HCT116 (cell line): ENCODE data around the gene DGCR8. TPM values are rescaled to one million over a fixed set of nuclear protein-coding genes. Genes with fewer than 3 reads are reported as not detected.
A peak's percentile ranks its signal among the peaks of the same experiment; 100 is the strongest.

Experiments
- ATAC-seq: fragments of 200-7000 bp; cut with Tn5 transposase; 2 replicates; pipeline ENCODE4 v1.9.1; 2020; ENCODE audit warnings: mild to moderate bottlenecking, moderate library complexity
- BruUV-seq: library from RNA; stranded (reverse); fragments of 400-500 nt; replicated peaks from 2 replicates; lab custom pipeline; 2021; lab: Mats Ljungman, UMichigan
- CTCF ChIA-PET: fragments of 300-600 bp; sonication (Branson Sonifier 250); formaldehyde crosslinking; loops from one replicate; lab custom pipeline; 2021; ENCODE audit warnings: antibody characterized with exemption; lab: Charles Lee
- POLR2A ChIA-PET: fragments of 300-600, 350-600 bp; sonication (Branson Sonifier 250); formaldehyde crosslinking; loops from one replicate; lab custom pipeline; 2021; ENCODE audit warnings: antibody characterized with exemption; lab: Charles Lee
- RAD21 ChIA-PET, 2 experiments: fragments of 300-600 bp; sonication (Branson Sonifier 250); formaldehyde crosslinking; loops; one replicate each; lab custom pipeline; 2023; ENCODE audit warnings: low total read pairs in 2 of 2; ENCODE audit not compliant: uncharacterized antibody in 2 of 2, unreplicated experiment in 2 of 2, low non-redundant PET in 1 of 2; lab: Charles Lee
- DNase-seq: peaks from one replicate; pipeline ENCODE4 v3.0.0-alpha.2; 2010; ENCODE audit warnings: low read depth, low spot score
- H2AFZ ChIP-seq: fragments of 200-600 bp; shearing (Covaris generic), sonication (generic); 2 replicates; pipeline ENCODE4 v1.6.1; 2017; ENCODE audit warnings: low read depth, mixed run types, mixed read lengths, antibody characterized with exemption, low read length; ENCODE audit not compliant: poor library complexity, severe bottlenecking
- H3K27ac ChIP-seq: 2 replicates; pipeline ENCODE4 v1.5.1; 2012; ENCODE audit warnings: low read depth, low read length
- H3K27me3 ChIP-seq: fragments of 200-600 bp; sonication (generic); 2 replicates; pipeline ENCODE4 v1.6.1; 2016; ENCODE audit warnings: mixed run types, low read length, mixed read lengths; ENCODE audit not compliant: insufficient read depth
- H3K36me3 ChIP-seq, 2 experiments: fragments of 200-500 bp in 1 of 2; fragments of 200-600 bp in 1 of 2; sonication (Bioruptor generic) in 1 of 2; sonication (generic) in 1 of 2; 2 replicates each; pipeline versions ENCODE4 v1.5.1 to v1.6.1; 2014 to 2016; ENCODE audit warnings: low read length in 2 of 2, inconsistent platforms in 1 of 2, mixed read lengths in 1 of 2, mixed run types in 1 of 2; ENCODE audit not compliant: insufficient read depth in 2 of 2, control insufficient read depth in 1 of 2
- H3K4me1 ChIP-seq, 2 experiments: fragments of 200-600 bp in 1 of 2; sonication (generic) in 1 of 2; 2 replicates each; pipeline versions ENCODE4 v1.5.1 to v1.6.1; 2012 to 2017; ENCODE audit warnings: low read length in 2 of 2, inconsistent platforms in 1 of 2, mild to moderate bottlenecking in 1 of 2, mixed read lengths in 1 of 2, mixed run types in 1 of 2, moderate library complexity in 1 of 2; ENCODE audit not compliant: insufficient read depth in 2 of 2, control insufficient read depth in 1 of 2
- H3K4me2 ChIP-seq: fragments of 200-600 bp; sonication (generic); 2 replicates; pipeline ENCODE4 v1.6.1; 2017; ENCODE audit warnings: mixed run types, low read length, mixed read lengths
- H3K4me3 ChIP-seq, 2 experiments: fragments of 200-600 bp in 1 of 2; sonication (generic) in 1 of 2; replicated peaks in 1 of 2; 2 replicates each; pipeline ENCODE4 v1.5.1; 2011 to 2016; ENCODE audit warnings: low read length in 2 of 2, control low read depth in 1 of 2, low read depth in 1 of 2, mild to moderate bottlenecking in 1 of 2, mixed read lengths in 1 of 2, mixed run types in 1 of 2
- H3K79me2 ChIP-seq: fragments of 200-600 bp; sonication (generic); 2 replicates; pipeline ENCODE4 v1.6.1; 2017; ENCODE audit warnings: mild to moderate bottlenecking, mixed run types, low read length, moderate library complexity, mixed read lengths; ENCODE audit not compliant: insufficient read depth
- H3K9ac ChIP-seq: fragments of 200-600 bp; sonication (generic); 2 replicates; pipeline ENCODE4 v1.6.1; 2016; ENCODE audit warnings: low read length, mixed read lengths
- H3K9me2 ChIP-seq: fragments of 200-600 bp; sonication (generic), shearing (Covaris generic); 2 replicates; pipeline ENCODE4 v1.6.1; 2017; ENCODE audit warnings: mixed run types, mild to moderate bottlenecking, moderate library complexity; ENCODE audit not compliant: insufficient read depth
- H3K9me3 ChIP-seq, 2 experiments: fragments of 200-500 bp in 1 of 2; fragments of 200-600 bp in 1 of 2; sonication (Bioruptor generic) in 1 of 2; sonication (generic) in 1 of 2; 2 replicates each; pipeline ENCODE4 v1.6.1; 2014 to 2017; ENCODE audit warnings: low read length in 2 of 2, mixed read lengths in 2 of 2, inconsistent platforms in 1 of 2, low read depth in 1 of 2, mild to moderate bottlenecking in 1 of 2, mixed run types in 1 of 2, moderate library complexity in 1 of 2; ENCODE audit not compliant: control insufficient read depth in 1 of 2, insufficient read depth in 1 of 2
- H4K20me1 ChIP-seq: fragments of 200-600 bp; sonication (generic), shearing (Covaris generic); 2 replicates; pipeline ENCODE4 v1.6.1; 2017; ENCODE audit warnings: mixed run types, mild to moderate bottlenecking, moderate library complexity; ENCODE audit not compliant: insufficient read depth
- CBX3 ChIP-seq: IDR thresholded peaks from 2 replicates; pipeline ENCODE4 v1.6.1; 2012; ENCODE audit warnings: low read depth
- CEBPB ChIP-seq: IDR thresholded peaks from 2 replicates; pipeline ENCODE4 v1.6.1; 2012; ENCODE audit warnings: low read depth
- EGR1 ChIP-seq: IDR thresholded peaks from 2 replicates; pipeline ENCODE4 v1.6.1; 2012; ENCODE audit warnings: low read depth
- ELF1 ChIP-seq: IDR thresholded peaks from 2 replicates; pipeline ENCODE4 v1.6.1; 2012; ENCODE audit warnings: low read depth, borderline replicate concordance
- FOSL1 ChIP-seq: IDR thresholded peaks from 2 replicates; pipeline ENCODE4 v1.6.1; 2012; ENCODE audit warnings: low read depth
- POLR2A ChIP-seq: IDR thresholded peaks from 2 replicates; pipeline ENCODE4 v1.7.0; 2011; ENCODE audit warnings: borderline replicate concordance; ENCODE audit not compliant: insufficient read depth, insufficient read length; ENCODE audit errors: extremely low read depth
- RAD21 ChIP-seq: IDR thresholded peaks from 2 replicates; pipeline ENCODE4 v1.6.1; 2012; ENCODE audit warnings: low read depth, mild to moderate bottlenecking
- SIN3A ChIP-seq: IDR thresholded peaks from 2 replicates; pipeline ENCODE4 v1.6.1; 2012; ENCODE audit warnings: low read depth
- SP1 ChIP-seq: IDR thresholded peaks from 2 replicates; pipeline ENCODE4 v1.6.1; 2012; ENCODE audit warnings: low read depth
- TCF7L2 ChIP-seq: IDR thresholded peaks from 2 replicates; pipeline ENCODE4 v1.7.0; 2011; ENCODE audit warnings: borderline replicate concordance, inconsistent platforms; ENCODE audit not compliant: insufficient read depth, insufficient read length; ENCODE audit errors: extremely low read depth
- YY1 ChIP-seq: IDR thresholded peaks from 2 replicates; pipeline ENCODE4 v1.6.1; 2011; ENCODE audit warnings: low read length, low read depth, moderate library complexity, mild to moderate bottlenecking; ENCODE audit not compliant: insufficient replicate concordance; ENCODE audit errors: extremely low read depth
- ZFX ChIP-seq: fragments of 450-650 bp; IDR thresholded peaks from 2 replicates; pipeline ENCODE4 v1.6.1; 2017
- intact Hi-C: fragments of 100-400 bp; cut with micrococcal nuclease; formaldehyde crosslinking; loops from 2 replicates; pipeline ENCODE4 v1.10.0; 2022
- total RNA-seq: library from RNA; stranded (reverse); gene quantifications from one replicate; pipeline ENCODE4 v1.2.1, GENCODE V29; 2021; ENCODE audit not compliant: unreplicated experiment
- TF ChIP-seq, protein P1 (sequence below): IDR thresholded peaks from 2 replicates; pipeline ENCODE4 v1.6.1; 2012
- TF ChIP-seq, protein P2 (sequence below), 3 experiments: fragments of 200-600 bp in 1 of 3; sonication (generic) in 1 of 3; IDR thresholded peaks in 2 of 3; conservative IDR thresholded peaks in 1 of 3; 2 replicates each; pipeline ENCODE4 v1.5.1; 2012 to 2017; ENCODE audit warnings: low read depth in 2 of 3, low read length in 2 of 3, antibody characterized with exemption in 1 of 3, borderline replicate concordance in 1 of 3, control low read depth in 1 of 3, mild to moderate bottlenecking in 1 of 3, mixed read lengths in 1 of 3, mixed run types in 1 of 3, moderate library complexity in 1 of 3; ENCODE audit not compliant: insufficient read depth in 1 of 3
- TF ChIP-seq, protein P3 (sequence below): IDR thresholded peaks from 2 replicates; pipeline ENCODE4 v1.6.1; 2011; ENCODE audit warnings: mild to moderate bottlenecking, low read length, moderate library complexity; ENCODE audit not compliant: insufficient replicate concordance; ENCODE audit errors: extremely low read depth
- TF ChIP-seq, protein P4 (sequence below): IDR thresholded peaks from 2 replicates; pipeline ENCODE4 v1.6.1; 2012

Gene DGCR8
- total RNA-seq, 1 experiment from 2014 or later: 43.8 TPM

DNA sequence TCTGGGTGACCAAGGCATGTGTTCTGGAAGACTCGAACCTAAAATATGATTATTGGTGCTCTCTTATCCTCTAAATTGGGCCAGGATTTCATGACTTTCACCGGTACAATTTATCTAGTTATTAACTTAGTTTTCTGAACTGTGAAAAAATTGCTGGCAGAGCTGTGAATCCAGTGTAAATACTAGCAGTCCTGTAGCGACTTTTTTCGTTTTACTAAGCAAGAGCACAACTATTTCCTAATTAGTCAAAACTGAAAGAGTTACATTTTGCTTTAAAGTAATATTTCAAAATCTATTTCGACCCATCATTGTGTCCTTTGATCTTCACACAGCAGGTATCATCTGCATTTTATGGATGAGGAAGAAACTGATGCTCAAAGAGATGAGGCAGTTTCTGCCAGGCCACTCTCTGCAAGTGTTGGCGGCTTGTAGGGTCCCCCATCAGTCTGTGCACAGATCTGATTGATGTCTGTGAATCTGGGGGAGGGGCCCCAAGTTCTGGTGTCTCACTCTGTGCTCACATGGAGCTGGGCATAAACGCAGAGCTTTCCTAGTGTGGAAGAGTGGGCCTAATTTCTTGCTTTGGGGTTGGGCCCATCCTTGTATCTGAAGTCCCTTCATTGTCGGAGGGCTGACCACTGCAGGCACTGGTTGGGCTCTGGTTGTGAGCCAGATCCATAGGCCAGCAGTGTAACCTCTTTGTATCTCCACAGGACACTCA is 38.4 kb downstream of the DGCR8 start:
- peaks cover 24 to 43% of the 10 kb centered on the region in 2 experiments for H3K36me3 ChIP-seq
- peak overlapping the region; percentile 79 for H3K27ac ChIP-seq
- ChIA-PET CTCF (interaction anchor here (1.7 kb wide), 1 partner anchor 11 kb away, joined by 3 read pairs; no protein-coding TSS in a partner anchor), POLR2A (no interaction called here), RAD21 (no interaction called here)
- intact Hi-C loops: loop anchor here (10.0 kb wide), 1 partner anchor 154 kb away; no protein-coding TSS in a partner anchor
- TF ChIP-seq TCF7L2: no peak
- TF ChIP-seq, protein P1, sequence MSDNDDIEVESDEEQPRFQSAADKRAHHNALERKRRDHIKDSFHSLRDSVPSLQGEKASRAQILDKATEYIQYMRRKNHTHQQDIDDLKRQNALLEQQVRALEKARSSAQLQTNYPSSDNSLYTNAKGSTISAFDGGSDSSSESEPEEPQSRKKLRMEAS: no peak
- TF ChIP-seq SIN3A: no peak
- no peak for TF ChIP-seq FOSL1
- no peak for TF ChIP-seq CEBPB
- no peak for TF ChIP-seq ELF1
- TF ChIP-seq SP1: no peak
- TF ChIP-seq ZFX: no peak
- no peak for TF ChIP-seq EGR1
- TF ChIP-seq POLR2A: no peak
- TF ChIP-seq, protein P2, sequence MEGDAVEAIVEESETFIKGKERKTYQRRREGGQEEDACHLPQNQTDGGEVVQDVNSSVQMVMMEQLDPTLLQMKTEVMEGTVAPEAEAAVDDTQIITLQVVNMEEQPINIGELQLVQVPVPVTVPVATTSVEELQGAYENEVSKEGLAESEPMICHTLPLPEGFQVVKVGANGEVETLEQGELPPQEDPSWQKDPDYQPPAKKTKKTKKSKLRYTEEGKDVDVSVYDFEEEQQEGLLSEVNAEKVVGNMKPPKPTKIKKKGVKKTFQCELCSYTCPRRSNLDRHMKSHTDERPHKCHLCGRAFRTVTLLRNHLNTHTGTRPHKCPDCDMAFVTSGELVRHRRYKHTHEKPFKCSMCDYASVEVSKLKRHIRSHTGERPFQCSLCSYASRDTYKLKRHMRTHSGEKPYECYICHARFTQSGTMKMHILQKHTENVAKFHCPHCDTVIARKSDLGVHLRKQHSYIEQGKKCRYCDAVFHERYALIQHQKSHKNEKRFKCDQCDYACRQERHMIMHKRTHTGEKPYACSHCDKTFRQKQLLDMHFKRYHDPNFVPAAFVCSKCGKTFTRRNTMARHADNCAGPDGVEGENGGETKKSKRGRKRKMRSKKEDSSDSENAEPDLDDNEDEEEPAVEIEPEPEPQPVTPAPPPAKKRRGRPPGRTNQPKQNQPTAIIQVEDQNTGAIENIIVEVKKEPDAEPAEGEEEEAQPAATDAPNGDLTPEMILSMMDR (IDR thresholded peaks at IDR 0.05 in 2 of 3, conservative IDR thresholded peaks at IDR 0.05 in 1 of 3; ENCODE audit: borderline replicate concordance in 1 of 3, insufficient read depth in 1 of 3, low read depth in 2 of 3, low read length in 2 of 3): no peak
- TF ChIP-seq, protein P3, sequence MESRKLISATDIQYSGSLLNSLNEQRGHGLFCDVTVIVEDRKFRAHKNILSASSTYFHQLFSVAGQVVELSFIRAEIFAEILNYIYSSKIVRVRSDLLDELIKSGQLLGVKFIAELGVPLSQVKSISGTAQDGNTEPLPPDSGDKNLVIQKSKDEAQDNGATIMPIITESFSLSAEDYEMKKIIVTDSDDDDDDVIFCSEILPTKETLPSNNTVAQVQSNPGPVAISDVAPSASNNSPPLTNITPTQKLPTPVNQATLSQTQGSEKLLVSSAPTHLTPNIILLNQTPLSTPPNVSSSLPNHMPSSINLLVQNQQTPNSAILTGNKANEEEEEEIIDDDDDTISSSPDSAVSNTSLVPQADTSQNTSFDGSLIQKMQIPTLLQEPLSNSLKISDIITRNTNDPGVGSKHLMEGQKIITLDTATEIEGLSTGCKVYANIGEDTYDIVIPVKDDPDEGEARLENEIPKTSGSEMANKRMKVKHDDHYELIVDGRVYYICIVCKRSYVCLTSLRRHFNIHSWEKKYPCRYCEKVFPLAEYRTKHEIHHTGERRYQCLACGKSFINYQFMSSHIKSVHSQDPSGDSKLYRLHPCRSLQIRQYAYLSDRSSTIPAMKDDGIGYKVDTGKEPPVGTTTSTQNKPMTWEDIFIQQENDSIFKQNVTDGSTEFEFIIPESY: no peak
- TF ChIP-seq YY1: no peak
- TF ChIP-seq, protein P4, sequence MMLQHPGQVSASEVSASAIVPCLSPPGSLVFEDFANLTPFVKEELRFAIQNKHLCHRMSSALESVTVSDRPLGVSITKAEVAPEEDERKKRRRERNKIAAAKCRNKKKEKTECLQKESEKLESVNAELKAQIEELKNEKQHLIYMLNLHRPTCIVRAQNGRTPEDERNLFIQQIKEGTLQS: no peak
- no peak for TF ChIP-seq CBX3
- no peak for TF ChIP-seq RAD21
- H3K4me1 ChIP-seq: peaks cover 12 to 27% of the 10 kb centered on the region in 2 experiments
- H3K9me3 ChIP-seq: no peaks in the 10 kb centered on the region
- BruUV-seq: TSS peak; percentile 68
- no peaks in the 10 kb centered on the region for H3K27me3 ChIP-seq
- DNase-seq (no peak), ATAC-seq (no peak)
- H4K20me1 ChIP-seq: no peaks in the 10 kb centered on the region
- peak overlapping the region; percentile 96 to 97 for H3K4me3 ChIP-seq
- H3K79me2 ChIP-seq: peaks cover 90% of the 10 kb centered on the region
- no peak overlapping the region for H2AFZ ChIP-seq
- H3K4me2 ChIP-seq: peak overlapping the region; percentile 91
- no peaks in the 10 kb centered on the region for H3K9me2 ChIP-seq
- peak overlapping the region; percentile 99 for H3K9ac ChIP-seq
